Transverse colon (tissue), 4 donors: Measurements from ENCODE around the gene RBM39.

Experiments used
- POLR2AphosphoS5 ChIP-seq, 3 donors: sonication (generic); formaldehyde crosslinking; IDR thresholded peaks; one replicate each; pipeline ENCODE4 v1.6.1; 2016; ENCODE audit warnings: antibody characterized with exemption in 3 of 3
- TF ChIP-seq, protein P1 (sequence below), 5 experiments: fragments of 200-600 bp in 3 of 5; fragments of 450-650 bp in 2 of 5; sonication (generic) in 3 of 5; IDR thresholded peaks; 1 replicate in 2 of 5; 2 replicates in 3 of 5; pipeline ENCODE4 v1.5.1; 2016 to 2017; ENCODE audit warnings: antibody characterized with exemption in 5 of 5, inconsistent platforms in 3 of 5, mild to moderate bottlenecking in 2 of 5, moderate library complexity in 1 of 5

DNA sequence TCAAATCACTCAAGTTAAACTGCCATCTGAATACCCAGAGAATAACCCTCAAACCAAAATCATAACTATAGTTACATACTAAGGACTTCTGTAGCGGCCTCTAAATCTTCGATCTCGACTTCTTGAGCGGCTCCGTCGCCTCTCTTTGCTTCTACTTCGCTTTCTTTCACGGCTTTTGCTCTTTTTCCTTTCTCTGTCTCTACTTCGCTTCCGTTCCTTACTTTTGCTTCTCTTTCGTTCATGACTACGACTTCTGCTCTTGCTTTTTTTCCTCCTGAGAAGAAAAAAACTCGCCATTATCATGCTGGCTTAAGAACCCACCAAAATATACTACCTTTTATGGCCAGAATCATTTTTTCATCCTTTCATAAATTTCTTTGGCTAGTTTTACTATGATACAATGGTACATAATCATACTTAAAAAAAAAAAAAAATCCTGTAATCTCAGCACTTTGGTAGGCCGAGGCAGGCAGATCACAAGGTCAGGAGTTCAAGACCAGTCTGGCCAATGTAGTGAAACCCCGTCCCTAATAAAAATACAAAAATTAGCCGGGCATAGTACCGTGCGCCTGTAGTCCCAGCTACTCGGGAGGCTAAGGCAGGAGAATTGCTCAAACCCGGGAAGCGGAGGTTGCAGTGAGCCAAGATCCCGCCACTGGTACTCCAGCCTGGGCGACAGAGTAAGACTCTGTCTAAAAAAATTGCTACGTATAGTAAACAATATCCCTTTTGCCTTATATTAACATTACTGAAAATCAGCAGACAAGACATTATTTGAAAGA lies 10.0 kb downstream of the RBM39 start:
- TF ChIP-seq, protein P1, sequence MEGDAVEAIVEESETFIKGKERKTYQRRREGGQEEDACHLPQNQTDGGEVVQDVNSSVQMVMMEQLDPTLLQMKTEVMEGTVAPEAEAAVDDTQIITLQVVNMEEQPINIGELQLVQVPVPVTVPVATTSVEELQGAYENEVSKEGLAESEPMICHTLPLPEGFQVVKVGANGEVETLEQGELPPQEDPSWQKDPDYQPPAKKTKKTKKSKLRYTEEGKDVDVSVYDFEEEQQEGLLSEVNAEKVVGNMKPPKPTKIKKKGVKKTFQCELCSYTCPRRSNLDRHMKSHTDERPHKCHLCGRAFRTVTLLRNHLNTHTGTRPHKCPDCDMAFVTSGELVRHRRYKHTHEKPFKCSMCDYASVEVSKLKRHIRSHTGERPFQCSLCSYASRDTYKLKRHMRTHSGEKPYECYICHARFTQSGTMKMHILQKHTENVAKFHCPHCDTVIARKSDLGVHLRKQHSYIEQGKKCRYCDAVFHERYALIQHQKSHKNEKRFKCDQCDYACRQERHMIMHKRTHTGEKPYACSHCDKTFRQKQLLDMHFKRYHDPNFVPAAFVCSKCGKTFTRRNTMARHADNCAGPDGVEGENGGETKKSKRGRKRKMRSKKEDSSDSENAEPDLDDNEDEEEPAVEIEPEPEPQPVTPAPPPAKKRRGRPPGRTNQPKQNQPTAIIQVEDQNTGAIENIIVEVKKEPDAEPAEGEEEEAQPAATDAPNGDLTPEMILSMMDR (IDR thresholded peaks at IDR 0.05) = no peak
- no peak for TF ChIP-seq POLR2AphosphoS5 (IDR thresholded peaks at IDR 0.05)
